RWPE2 (cell line): ENCODE data around the gene PXT1.

Source experiments
- ATAC-seq: fragments of 200-7000 bp; cut with Tn5 transposase; 3 replicates; pipeline ENCODE4 v1.9.1; 2021; ENCODE audit warnings: low read depth
- DNase-seq: peaks from one replicate; pipeline ENCODE4 v3.0.0-alpha.2; 2020; ENCODE audit warnings: low spot score
- H3K27ac ChIP-seq: fragments of 450-650 bp; 2 replicates; pipeline ENCODE4 v1.5.1; 2017; ENCODE audit warnings: mild to moderate bottlenecking; ENCODE audit not compliant: poor library complexity, severe bottlenecking
- H3K27me3 ChIP-seq: fragments of 250-450 bp; sonication (Bioruptor Pico); 2 replicates; pipeline ENCODE4 v1.5.1; 2021; ENCODE audit warnings: mild to moderate bottlenecking, moderate library complexity; ENCODE audit not compliant: insufficient read depth, poor library complexity, severe bottlenecking
- H3K36me3 ChIP-seq: fragments of 250-450 bp; sonication (Bioruptor Pico); 2 replicates; pipeline ENCODE4 v1.5.1; 2020; ENCODE audit warnings: low read depth, mild to moderate bottlenecking, moderate library complexity
- H3K4me1 ChIP-seq: fragments of 250-450 bp; sonication (Bioruptor Pico); 2 replicates; pipeline ENCODE4 v1.5.1; 2021; ENCODE audit warnings: mild to moderate bottlenecking, moderate library complexity; ENCODE audit not compliant: insufficient read depth, poor library complexity, severe bottlenecking
- H3K4me3 ChIP-seq: fragments of 250-450 bp; sonication (Bioruptor Pico); 2 replicates; pipeline ENCODE4 v1.5.1; 2021; ENCODE audit warnings: mild to moderate bottlenecking, moderate library complexity; ENCODE audit not compliant: severe bottlenecking
- H3K9me3 ChIP-seq: fragments of 250-450 bp; sonication (Bioruptor Pico); 2 replicates; pipeline ENCODE4 v1.5.1; 2021; ENCODE audit warnings: mild to moderate bottlenecking, moderate library complexity; ENCODE audit not compliant: severe bottlenecking
- TF ChIP-seq, protein P1 (sequence below): fragments of 450-650 bp; IDR thresholded peaks from one replicate; pipeline ENCODE4 v1.5.1; 2017; ENCODE audit warnings: mild to moderate bottlenecking, moderate library complexity; ENCODE audit not compliant: poor library complexity, severe bottlenecking

PXT1 gene

DNA sequence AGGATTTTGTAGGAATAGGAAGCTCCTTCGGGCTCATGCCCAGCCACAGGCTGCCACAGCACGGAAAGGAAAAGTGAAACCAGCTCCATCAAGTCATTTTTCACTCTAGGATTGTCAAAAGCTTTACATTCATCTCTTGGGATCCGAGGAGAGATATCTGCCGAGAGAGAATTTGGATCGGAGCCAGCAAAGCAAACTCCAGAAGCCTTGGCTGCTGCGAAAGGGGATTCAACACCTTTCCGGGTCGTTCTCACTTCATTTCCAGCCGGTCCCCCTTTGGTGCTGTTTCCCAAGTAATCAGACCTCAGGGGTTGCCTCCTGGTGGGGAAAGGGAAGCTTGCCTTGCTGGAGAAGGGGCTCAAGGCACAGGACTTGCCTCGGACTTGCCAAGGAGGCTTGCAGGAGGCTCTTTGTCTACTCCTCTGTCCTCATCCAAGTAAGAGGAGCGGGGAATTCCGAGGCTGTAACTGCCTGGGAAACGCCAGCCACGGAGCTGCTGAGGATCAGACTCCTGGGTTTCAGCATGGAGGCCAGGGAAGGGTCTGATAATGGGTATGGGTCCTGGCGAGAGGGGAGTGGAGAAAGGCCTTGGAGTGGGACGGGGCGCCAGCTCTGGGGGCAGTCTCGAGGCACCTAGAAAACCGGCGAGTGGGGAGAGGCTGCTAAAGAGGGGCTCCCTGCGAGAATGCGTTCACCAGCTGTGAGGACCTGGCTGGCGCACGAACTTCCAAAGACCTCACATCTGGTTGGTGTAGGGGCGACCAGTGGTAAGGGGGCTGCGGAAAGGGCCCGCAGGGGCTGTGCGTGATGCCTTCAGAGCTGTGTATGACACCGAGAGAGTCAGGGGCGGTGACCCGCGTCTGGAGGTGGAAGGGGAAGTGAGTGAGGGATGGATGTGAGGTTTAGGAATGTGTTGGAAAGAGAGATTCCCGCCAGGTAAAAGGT, 55.9 kb downstream of the PXT1 start:
- Histone ChIP-seq H3K27ac (no peak overlapping the region), H3K27me3 (no peaks in the 10 kb centered on the region), H3K36me3 (no peaks in the 10 kb centered on the region), H3K4me3 (peak overlapping the region; percentile 51), H3K9me3 (no peaks in the 10 kb centered on the region), H3K4me1 (no peaks in the 10 kb centered on the region)
- DNase-seq, result no peak
- TF ChIP-seq, protein P1, sequence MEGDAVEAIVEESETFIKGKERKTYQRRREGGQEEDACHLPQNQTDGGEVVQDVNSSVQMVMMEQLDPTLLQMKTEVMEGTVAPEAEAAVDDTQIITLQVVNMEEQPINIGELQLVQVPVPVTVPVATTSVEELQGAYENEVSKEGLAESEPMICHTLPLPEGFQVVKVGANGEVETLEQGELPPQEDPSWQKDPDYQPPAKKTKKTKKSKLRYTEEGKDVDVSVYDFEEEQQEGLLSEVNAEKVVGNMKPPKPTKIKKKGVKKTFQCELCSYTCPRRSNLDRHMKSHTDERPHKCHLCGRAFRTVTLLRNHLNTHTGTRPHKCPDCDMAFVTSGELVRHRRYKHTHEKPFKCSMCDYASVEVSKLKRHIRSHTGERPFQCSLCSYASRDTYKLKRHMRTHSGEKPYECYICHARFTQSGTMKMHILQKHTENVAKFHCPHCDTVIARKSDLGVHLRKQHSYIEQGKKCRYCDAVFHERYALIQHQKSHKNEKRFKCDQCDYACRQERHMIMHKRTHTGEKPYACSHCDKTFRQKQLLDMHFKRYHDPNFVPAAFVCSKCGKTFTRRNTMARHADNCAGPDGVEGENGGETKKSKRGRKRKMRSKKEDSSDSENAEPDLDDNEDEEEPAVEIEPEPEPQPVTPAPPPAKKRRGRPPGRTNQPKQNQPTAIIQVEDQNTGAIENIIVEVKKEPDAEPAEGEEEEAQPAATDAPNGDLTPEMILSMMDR, result no peak
- peak; percentile 54 for ATAC-seq

DNA sequence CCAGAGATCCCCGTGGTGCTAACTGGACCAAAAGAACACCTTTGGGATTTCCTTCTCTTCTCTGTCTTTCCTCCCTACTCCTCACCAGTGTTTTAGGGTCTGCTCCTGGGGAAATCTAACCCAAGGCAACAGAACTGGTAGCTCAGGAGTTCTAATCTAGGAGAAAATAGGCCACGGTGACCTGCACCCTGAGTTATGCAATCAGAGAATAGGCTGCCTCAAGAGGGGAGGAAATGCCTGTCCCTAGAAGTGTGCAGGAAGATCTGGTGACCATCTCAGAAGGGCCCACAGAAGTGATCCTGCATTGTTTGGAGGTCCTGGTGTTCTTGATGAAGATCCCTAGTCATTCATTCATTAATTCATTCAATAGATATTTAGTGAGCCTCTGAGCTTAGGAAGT, 58.6 kb downstream of the PXT1 start:
- ATAC-seq, result no peak

GRCh38 chr6:36383606-36384005, 59.0 kb downstream of the PXT1 start:
- Histone ChIP-seq H3K4me1 (no peaks in the 10 kb centered on the region), H3K36me3 (no peaks in the 10 kb centered on the region), H3K27ac (no peak overlapping the region), H3K9me3 (no peaks in the 10 kb centered on the region), H3K4me3 (no peak overlapping the region), H3K27me3 (no peaks in the 10 kb centered on the region)
- ATAC-seq, result peak; percentile 72; the same call in 2 of the 3 replicates
- TF ChIP-seq, protein P1, result no peak
- DNase-seq, result no peak

More for the DNA sequence above, 58.6 kb downstream of the PXT1 start:
- H3K4me1 ChIP-seq, result no peaks in the 10 kb centered on the region
- no peak overlapping the region for H3K27ac ChIP-seq
- no peaks in the 10 kb centered on the region for H3K36me3 ChIP-seq
- H3K4me3 ChIP-seq, result no peak overlapping the region
- no peaks in the 10 kb centered on the region for H3K9me3 ChIP-seq
- H3K27me3 ChIP-seq, result no peaks in the 10 kb centered on the region
- no peak for DNase-seq
- TF ChIP-seq, protein P1, result no peak

DNA sequence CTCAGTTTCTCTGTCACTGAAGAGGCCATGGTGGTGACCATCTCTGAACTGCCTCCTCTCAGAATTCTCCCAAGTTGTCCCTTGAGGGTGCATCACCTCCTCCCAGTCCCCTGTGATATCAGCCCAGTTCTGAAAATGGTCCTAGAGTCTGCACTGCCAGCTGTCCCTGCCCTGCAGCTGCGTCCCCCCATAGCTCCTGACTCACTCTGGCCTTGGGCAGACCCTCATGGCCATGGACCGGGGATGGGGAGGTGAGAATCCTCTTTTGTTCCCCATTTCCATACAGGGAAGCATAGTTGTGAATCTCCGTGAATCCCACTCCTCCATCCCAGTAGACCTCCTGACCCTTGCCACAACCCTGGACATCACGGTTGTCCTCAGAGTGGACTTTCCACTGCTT, 59.7 kb downstream of the PXT1 start:
- H3K27me3 ChIP-seq, result no peaks in the 10 kb centered on the region
- no peaks in the 10 kb centered on the region for H3K4me1 ChIP-seq
- DNase-seq, result no peak
- TF ChIP-seq, protein P1, result no peak
- H3K9me3 ChIP-seq, result no peaks in the 10 kb centered on the region
- no peak for ATAC-seq
- no peak overlapping the region for H3K4me3 ChIP-seq
- H3K36me3 ChIP-seq, result no peaks in the 10 kb centered on the region
- no peak overlapping the region for H3K27ac ChIP-seq
